ENCODE results near the gene MED13. TPM values are rescaled to one million over a fixed set of nuclear protein-coding genes. Genes with fewer than 3 reads are reported as not detected.

MED13 gene
- total RNA-seq, 1 experiment from 2014 or later, result 60.7 TPM

- TF ChIP-seq, protein P1, sequence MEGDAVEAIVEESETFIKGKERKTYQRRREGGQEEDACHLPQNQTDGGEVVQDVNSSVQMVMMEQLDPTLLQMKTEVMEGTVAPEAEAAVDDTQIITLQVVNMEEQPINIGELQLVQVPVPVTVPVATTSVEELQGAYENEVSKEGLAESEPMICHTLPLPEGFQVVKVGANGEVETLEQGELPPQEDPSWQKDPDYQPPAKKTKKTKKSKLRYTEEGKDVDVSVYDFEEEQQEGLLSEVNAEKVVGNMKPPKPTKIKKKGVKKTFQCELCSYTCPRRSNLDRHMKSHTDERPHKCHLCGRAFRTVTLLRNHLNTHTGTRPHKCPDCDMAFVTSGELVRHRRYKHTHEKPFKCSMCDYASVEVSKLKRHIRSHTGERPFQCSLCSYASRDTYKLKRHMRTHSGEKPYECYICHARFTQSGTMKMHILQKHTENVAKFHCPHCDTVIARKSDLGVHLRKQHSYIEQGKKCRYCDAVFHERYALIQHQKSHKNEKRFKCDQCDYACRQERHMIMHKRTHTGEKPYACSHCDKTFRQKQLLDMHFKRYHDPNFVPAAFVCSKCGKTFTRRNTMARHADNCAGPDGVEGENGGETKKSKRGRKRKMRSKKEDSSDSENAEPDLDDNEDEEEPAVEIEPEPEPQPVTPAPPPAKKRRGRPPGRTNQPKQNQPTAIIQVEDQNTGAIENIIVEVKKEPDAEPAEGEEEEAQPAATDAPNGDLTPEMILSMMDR (conservative IDR thresholded peaks at IDR 0.05), result no peak
- no peaks in the 10 kb centered on the region for H3K23me2 ChIP-seq (ENCODE audit: insufficient read length, low read depth, low read length, poor library complexity, severe bottlenecking)
Observed at GRCh38 chr17:62110923-62111484, 45.9 kb upstream of the MED13 start.

More at GRCh38 chr17:62110923-62111484, 45.9 kb upstream of the MED13 start:
- WGBS (ENCODE audit: extremely low coverage, insufficient read length, low lambda C conversion rate), result no CpG with 5 or more reads among the region's 3 CpGs
- H2BK20ac ChIP-seq (ENCODE audit: low read depth, low read length, poor library complexity, severe bottlenecking), result no peak overlapping the region
- H3K9me3 Mint-ChIP-seq, result peaks cover 0 to 6% of the 10 kb centered on the region in 2 experiments; a peak in 3 of 5 replicates
- H2AFZ ChIP-seq (ENCODE audit: low read length), result no peak overlapping the region
- H3K4ac ChIP-seq (ENCODE audit: low read depth, low read length), result no peak overlapping the region
- H3K18ac ChIP-seq (ENCODE audit: insufficient read length, low read depth, low read length), result no peak overlapping the region
- peaks cover 0 to 5% (median 2%) of the 10 kb centered on the region in 3 experiments; a peak in 2 of 7 replicates for H3K36me3 Mint-ChIP-seq (ENCODE audit: insufficient read depth in 1 of 3, low read depth in 3 of 3)
- no peak overlapping the region for H3K14ac ChIP-seq (ENCODE audit: insufficient read depth, low read length)
- no peak for DNase-seq
- no peak overlapping the region for H4K91ac ChIP-seq (ENCODE audit: insufficient read length, low read depth, low read length)
- no peak overlapping the region for H4K8ac ChIP-seq (replicated peaks; ENCODE audit: insufficient read length, low read depth, low read length)
- H4K20me1 ChIP-seq (ENCODE audit: control insufficient read depth, insufficient read depth, insufficient read length), result no peaks in the 10 kb centered on the region
- H2BK5ac ChIP-seq (ENCODE audit: insufficient read length, low read length), result no peak overlapping the region
- H3K27ac Mint-ChIP-seq, result no peak overlapping the region
- peaks cover 0 to 4% of the 10 kb centered on the region in 2 experiments; a peak in 1 of 4 replicates for H3K4me1 Mint-ChIP-seq
- H3K4me2 ChIP-seq (ENCODE audit: insufficient read depth, insufficient read length, low read length), result no peak overlapping the region
- no peak overlapping the region for H3K9ac ChIP-seq (ENCODE audit: extremely low read depth, insufficient read length, low read length)
- H3K4me1 ChIP-seq (ENCODE audit: insufficient read depth, low read length), result no peaks in the 10 kb centered on the region
- H2BK15ac ChIP-seq (ENCODE audit: low read depth, low read length), result no peak overlapping the region
- H3K4me3 Mint-ChIP-seq, result no peak overlapping the region
- no peaks in the 10 kb centered on the region for H3K79me1 ChIP-seq (ENCODE audit: insufficient read depth, low read depth, low read length, poor library complexity, severe bottlenecking)
- H3K56ac ChIP-seq (ENCODE audit: insufficient read length, low read depth, low read length), result no peak overlapping the region
- H3K9me3 ChIP-seq (ENCODE audit: control insufficient read depth, low read depth, low read length), result no peaks in the 10 kb centered on the region
- H3K27me3 ChIP-seq (ENCODE audit: insufficient read depth, low read length), result no peaks in the 10 kb centered on the region
- no peaks in the 10 kb centered on the region; the same call in 1 of the 2 replicates for H3K27me3 Mint-ChIP-seq (ENCODE audit: low read depth)
- no peaks in the 10 kb centered on the region for H3K79me2 ChIP-seq (ENCODE audit: insufficient read depth, low read length)
- no peak overlapping the region for H2BK120ac ChIP-seq (ENCODE audit: low read depth, low read length, poor library complexity, severe bottlenecking)
- no peak overlapping the region for H3K23ac ChIP-seq (ENCODE audit: insufficient read length, low read depth, low read length)
- H2AK5ac ChIP-seq (ENCODE audit: insufficient read length, low read length), result no peak overlapping the region
- H2BK12ac ChIP-seq (ENCODE audit: insufficient read length, low read depth, low read length), result no peak overlapping the region
- no peak overlapping the region for H4K5ac ChIP-seq (ENCODE audit: insufficient read length, low read depth, low read length)
- no peak overlapping the region for H3T11ph ChIP-seq (ENCODE audit: low read length)
- no peak overlapping the region for H3K27ac ChIP-seq (ENCODE audit: insufficient read length, low read depth, low read length)

All from H9 (cell line).